Cardiac fibroblast (primary cell): ENCODE measurements around the gene POLE.

Experiments
- DNase-seq, 2 donors: peaks; one replicate each; pipeline versions ENCODE4 v3.0.0 to v3.0.0-alpha.2; 2010; ENCODE audit warnings: low read depth in 2 of 2
- H3K4me3 ChIP-seq, 2 donors: replicated peaks in 1 of 2; 1 replicate in 1 of 2; 2 replicates in 1 of 2; pipeline ENCODE4 v1.5.1; 2011; ENCODE audit warnings: low read depth in 2 of 2, low read length in 2 of 2, mild to moderate bottlenecking in 2 of 2, moderate library complexity in 1 of 2
- CTCF ChIP-seq: IDR thresholded peaks from one replicate; pipeline ENCODE4 v1.5.1; 2011; ENCODE audit warnings: low read depth, mild to moderate bottlenecking, low read length, inconsistent platforms

POLE gene

GRCh38 chr12:132582058-132582420, 105.1 kb downstream of the POLE start:
- DNase-seq: peak in 1 of 2 donors; percentile 32
- peak overlapping the region in 1 of 2 donors; percentile 36 for H3K4me3 ChIP-seq
- no peak for TF ChIP-seq CTCF

DNA sequence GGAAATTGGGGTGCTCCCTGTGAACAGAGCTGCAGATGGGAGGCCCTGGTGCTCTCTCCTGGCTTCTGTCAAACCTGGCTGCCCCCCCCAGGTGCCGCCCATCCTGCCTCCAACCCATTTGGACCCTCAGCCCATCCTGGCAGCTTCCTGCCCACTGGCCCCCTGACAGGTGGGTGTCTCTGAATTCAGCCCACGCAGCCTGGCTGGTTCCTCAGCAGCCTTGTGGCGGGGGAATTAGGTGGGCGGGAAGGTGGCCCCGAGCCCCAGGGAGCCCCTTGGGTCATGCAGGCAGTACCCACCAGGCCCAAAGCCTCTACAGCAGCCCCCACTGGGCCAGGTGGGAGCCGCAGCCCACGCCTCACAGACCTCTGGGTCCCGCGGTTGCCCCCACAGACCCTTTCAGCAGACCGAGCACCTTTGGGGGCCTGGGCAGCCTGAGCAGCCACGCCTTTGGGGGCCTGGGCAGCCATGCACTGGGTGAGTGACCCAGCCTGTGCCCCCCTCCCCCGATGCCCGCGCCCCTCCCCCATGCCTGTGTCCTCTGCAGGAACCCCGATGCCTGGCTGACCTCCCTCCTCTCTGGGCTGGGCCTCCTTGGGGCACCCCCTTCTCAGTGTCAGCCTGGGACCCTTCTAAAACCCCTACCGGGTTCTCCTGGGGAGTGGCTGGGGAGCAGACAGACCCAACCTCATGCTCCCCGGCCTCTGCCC, 105.6 kb downstream of the POLE start:
- H3K4me3 ChIP-seq: no peak overlapping the region
- TF ChIP-seq CTCF: no peak
- DNase-seq: no peak

GRCh38 chr12:132580701-132581292, 106.3 kb downstream of the POLE start:
- TF ChIP-seq CTCF: no peak
- H3K4me3 ChIP-seq: no peak overlapping the region
- no peak for DNase-seq

DNA sequence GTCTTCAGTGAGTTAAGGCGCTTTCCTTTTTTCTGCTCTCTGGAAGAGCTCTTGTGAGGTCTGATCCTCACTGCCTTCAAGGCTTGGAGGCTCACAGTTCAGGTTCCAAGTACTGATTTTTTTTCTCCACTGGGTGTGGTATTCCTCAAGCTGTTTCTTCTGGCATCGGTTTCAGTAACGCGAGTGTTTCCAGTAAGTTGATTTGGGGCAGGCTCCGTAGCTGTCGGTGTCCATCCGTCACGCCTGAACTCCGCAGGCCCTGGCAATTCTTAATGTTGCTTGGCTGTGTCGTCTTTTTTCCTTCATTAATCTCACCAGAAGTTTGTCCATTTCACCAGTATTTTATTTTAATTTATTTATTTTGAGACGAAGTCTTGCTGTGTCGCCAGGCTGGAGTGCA, 107.4 kb downstream of the POLE start:
- no peak overlapping the region for H3K4me3 ChIP-seq
- no peak for DNase-seq
- TF ChIP-seq CTCF: no peak

- no peak for TF ChIP-seq CTCF
- DNase-seq: no peak
- H3K4me3 ChIP-seq: no peak overlapping the region
These were observed 108.3 kb downstream of the POLE start for GRCh38 chr12:132578826-132579225.

DNA sequence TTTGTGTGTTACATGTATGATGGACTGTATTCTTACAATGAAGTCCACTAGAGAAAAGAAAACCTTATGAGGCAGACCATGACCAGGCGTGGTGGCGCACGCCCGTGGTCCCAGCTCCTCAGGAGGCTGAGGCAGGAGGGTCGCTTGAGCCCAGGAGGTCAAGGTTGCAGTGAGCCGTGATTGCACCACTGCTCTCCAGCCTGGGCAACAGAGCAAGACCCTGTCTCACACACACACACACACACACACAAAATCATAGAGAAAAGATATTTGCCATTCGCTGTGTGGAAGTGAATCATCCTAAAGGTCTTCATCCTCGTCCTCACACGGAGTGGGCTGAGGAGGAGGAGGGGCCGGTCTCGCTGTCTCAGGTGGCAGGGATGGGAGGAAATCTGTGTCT, 109.0 kb downstream of the POLE start:
- no peak for TF ChIP-seq CTCF
- no peak overlapping the region for H3K4me3 ChIP-seq
- DNase-seq: no peak
